HepG2 (cell line): ENCODE data around the gene TMEM39A. TPM values are rescaled to one million over a fixed set of nuclear protein-coding genes. Genes with fewer than 3 reads are reported as not detected.

Source experiments
- HOXA5 ChIP-seq: sonication (generic); formaldehyde crosslinking; IDR thresholded peaks from 2 replicates; pipeline ENCODE4 v1.4.0; 2020; ENCODE audit warnings: missing genetic modification reagents
- NBN ChIP-seq: fragments of 450-650 bp; conservative IDR thresholded peaks from 2 replicates; pipeline ENCODE4 v1.6.1; 2017
- RBM22 ChIP-seq: fragments of 200-400 bp; formaldehyde crosslinking; optimal IDR thresholded peaks from 2 replicates; pipeline ENCODE3; 2017; ENCODE audit warnings: mild to moderate bottlenecking, low read length, moderate library complexity
- SRSF9 ChIP-seq: fragments of 200-400 bp; formaldehyde crosslinking; IDR thresholded peaks from 2 replicates; pipeline ENCODE4 v1.6.1; 2018; ENCODE audit warnings: borderline replicate concordance, mild to moderate bottlenecking, low read depth, low read length; ENCODE audit not compliant: insufficient read depth, poor library complexity, severe bottlenecking
- TBX2 ChIP-seq: sonication (generic); formaldehyde crosslinking; IDR thresholded peaks from 2 replicates; pipeline ENCODE4 v1.5.0; 2020; ENCODE audit warnings: missing genetic modification reagents, mild to moderate bottlenecking, borderline replicate concordance
- ZFP82 ChIP-seq: sonication (generic); formaldehyde crosslinking; IDR thresholded peaks from 2 replicates; pipeline ENCODE4 v1.5.1; 2020; ENCODE audit warnings: mild to moderate bottlenecking, missing genetic modification reagents, borderline replicate concordance
- ZNF510 ChIP-seq: sonication (generic); formaldehyde crosslinking; IDR thresholded peaks from 2 replicates; pipeline ENCODE4 v1.4.0; 2020; ENCODE audit warnings: low read depth, mild to moderate bottlenecking, missing genetic modification reagents
- ZNF777 ChIP-seq: sonication (generic); formaldehyde crosslinking; IDR thresholded peaks from 2 replicates; pipeline ENCODE4 v1.4.0; 2020; ENCODE audit warnings: missing genetic modification reagents
- polyA plus RNA-seq, 8 experiments: library from polyadenylated mRNA; depleted of rRNA in 3 of 8; stranded (reverse) in 7 of 8; unstranded in 1 of 8; fragments of >200 nt; fragmentation: Illumina TruSeq in 4 of 8; extraction: Trizol in 4 of 8; gene quantifications; 2 replicates each; pipeline versions ENCODE4 v1.2.1 to v1.2.3, GENCODE V29; 2011 to 2016; ENCODE audit warnings: low read depth in 4 of 8, missing spikeins in 1 of 8, mixed read lengths in 1 of 8; ENCODE audit not compliant: insufficient read depth in 1 of 8
- total RNA-seq, 5 experiments: library from RNA; depleted of rRNA; stranded (reverse); fragments of >200 nt; fragmentation: Illumina TruSeq; extraction: Trizol; gene quantifications; 2 replicates each; pipeline ENCODE4 v1.2.3, GENCODE V29; 2016; ENCODE audit warnings: low read depth in 1 of 5
- TF ChIP-seq, protein P1 (sequence below): sonication (generic); formaldehyde crosslinking; IDR thresholded peaks from 2 replicates; pipeline ENCODE4 v1.4.0; 2020; ENCODE audit warnings: missing genetic modification reagents
- TF ChIP-seq, protein P2 (sequence below): IDR thresholded peaks from 2 replicates; pipeline ENCODE4 v1.6.1; 2016; ENCODE audit warnings: low read depth, missing genetic modification reagents, missing compliant biosample characterization
- TF ChIP-seq, protein P3 (sequence below): sonication (generic); formaldehyde crosslinking; IDR thresholded peaks from 2 replicates; pipeline ENCODE4 v1.4.0; 2020; ENCODE audit warnings: low read depth, mild to moderate bottlenecking, missing genetic modification reagents
- TF ChIP-seq, protein P4 (sequence below): sonication (generic); formaldehyde crosslinking; IDR thresholded peaks from 2 replicates; pipeline ENCODE4 v1.5.0; 2020; ENCODE audit warnings: mild to moderate bottlenecking, missing genetic modification reagents

Gene TMEM39A
- total and polyA plus RNA-seq, 2 of the 13 experiments (the other 11 are each of a cell fraction or from before 2014, with no cell fraction given), result 55.8 to 64.9 TPM

DNA sequence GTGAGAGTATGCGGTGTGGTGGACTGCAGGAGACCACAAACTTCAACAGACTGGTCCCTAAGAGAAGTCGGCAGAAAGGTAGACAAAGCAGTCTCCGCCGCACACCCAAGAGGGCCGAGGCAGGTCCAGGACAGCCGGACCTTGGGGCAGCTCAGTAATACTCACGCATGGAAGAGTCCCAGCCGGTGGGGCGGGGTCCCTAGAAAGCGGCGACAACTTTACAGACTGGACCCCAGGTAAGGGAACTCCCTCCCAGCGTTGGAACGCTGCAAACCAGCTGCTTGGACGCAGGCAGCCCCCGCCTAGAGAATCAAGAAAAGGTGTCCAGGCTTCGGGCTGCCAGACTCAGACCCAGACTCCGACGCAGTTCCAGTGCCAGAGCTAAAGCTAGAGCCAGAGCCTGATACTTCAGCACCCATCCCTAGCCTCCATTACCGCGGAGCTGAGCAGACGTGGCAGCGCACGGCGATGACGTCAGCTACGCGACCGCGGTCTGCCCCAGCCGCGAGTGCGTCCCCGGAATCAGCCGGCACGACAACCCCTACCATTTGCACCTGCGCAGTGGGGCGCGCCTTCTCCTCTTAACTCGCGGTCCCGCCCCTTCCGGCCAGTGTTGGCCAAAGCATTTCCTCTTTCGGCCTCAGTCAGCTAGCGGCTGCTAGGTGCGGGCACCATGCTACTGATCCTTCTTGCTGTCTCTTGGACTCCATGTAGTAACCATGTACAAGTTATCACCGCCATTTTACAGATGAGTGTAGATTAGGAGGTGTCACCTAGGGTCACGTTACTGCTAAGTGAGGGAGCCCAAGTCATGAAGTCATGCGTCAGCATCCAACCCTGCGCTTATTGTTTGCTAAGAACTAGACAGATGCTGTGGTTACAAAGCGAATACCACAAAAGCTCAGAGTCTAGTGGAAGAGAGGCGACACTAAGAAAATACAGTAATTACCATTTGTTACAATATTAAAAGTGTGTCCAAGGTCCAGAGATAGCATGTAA lies at the start of gene TMEM39A (continued):
- TF ChIP-seq, protein P1, sequence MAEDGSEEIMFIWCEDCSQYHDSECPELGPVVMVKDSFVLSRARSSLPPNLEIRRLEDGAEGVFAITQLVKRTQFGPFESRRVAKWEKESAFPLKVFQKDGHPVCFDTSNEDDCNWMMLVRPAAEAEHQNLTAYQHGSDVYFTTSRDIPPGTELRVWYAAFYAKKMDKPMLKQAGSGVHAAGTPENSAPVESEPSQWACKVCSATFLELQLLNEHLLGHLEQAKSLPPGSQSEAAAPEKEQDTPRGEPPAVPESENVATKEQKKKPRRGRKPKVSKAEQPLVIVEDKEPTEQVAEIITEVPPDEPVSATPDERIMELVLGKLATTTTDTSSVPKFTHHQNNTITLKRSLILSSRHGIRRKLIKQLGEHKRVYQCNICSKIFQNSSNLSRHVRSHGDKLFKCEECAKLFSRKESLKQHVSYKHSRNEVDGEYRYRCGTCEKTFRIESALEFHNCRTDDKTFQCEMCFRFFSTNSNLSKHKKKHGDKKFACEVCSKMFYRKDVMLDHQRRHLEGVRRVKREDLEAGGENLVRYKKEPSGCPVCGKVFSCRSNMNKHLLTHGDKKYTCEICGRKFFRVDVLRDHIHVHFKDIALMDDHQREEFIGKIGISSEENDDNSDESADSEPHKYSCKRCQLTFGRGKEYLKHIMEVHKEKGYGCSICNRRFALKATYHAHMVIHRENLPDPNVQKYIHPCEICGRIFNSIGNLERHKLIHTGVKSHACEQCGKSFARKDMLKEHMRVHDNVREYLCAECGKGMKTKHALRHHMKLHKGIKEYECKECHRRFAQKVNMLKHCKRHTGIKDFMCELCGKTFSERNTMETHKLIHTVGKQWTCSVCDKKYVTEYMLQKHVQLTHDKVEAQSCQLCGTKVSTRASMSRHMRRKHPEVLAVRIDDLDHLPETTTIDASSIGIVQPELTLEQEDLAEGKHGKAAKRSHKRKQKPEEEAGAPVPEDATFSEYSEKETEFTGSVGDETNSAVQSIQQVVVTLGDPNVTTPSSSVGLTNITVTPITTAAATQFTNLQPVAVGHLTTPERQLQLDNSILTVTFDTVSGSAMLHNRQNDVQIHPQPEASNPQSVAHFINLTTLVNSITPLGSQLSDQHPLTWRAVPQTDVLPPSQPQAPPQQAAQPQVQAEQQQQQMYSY (CRISPR knock-in tag), result no peak
- no peak for TF ChIP-seq NBN
- TF ChIP-seq, protein P2, sequence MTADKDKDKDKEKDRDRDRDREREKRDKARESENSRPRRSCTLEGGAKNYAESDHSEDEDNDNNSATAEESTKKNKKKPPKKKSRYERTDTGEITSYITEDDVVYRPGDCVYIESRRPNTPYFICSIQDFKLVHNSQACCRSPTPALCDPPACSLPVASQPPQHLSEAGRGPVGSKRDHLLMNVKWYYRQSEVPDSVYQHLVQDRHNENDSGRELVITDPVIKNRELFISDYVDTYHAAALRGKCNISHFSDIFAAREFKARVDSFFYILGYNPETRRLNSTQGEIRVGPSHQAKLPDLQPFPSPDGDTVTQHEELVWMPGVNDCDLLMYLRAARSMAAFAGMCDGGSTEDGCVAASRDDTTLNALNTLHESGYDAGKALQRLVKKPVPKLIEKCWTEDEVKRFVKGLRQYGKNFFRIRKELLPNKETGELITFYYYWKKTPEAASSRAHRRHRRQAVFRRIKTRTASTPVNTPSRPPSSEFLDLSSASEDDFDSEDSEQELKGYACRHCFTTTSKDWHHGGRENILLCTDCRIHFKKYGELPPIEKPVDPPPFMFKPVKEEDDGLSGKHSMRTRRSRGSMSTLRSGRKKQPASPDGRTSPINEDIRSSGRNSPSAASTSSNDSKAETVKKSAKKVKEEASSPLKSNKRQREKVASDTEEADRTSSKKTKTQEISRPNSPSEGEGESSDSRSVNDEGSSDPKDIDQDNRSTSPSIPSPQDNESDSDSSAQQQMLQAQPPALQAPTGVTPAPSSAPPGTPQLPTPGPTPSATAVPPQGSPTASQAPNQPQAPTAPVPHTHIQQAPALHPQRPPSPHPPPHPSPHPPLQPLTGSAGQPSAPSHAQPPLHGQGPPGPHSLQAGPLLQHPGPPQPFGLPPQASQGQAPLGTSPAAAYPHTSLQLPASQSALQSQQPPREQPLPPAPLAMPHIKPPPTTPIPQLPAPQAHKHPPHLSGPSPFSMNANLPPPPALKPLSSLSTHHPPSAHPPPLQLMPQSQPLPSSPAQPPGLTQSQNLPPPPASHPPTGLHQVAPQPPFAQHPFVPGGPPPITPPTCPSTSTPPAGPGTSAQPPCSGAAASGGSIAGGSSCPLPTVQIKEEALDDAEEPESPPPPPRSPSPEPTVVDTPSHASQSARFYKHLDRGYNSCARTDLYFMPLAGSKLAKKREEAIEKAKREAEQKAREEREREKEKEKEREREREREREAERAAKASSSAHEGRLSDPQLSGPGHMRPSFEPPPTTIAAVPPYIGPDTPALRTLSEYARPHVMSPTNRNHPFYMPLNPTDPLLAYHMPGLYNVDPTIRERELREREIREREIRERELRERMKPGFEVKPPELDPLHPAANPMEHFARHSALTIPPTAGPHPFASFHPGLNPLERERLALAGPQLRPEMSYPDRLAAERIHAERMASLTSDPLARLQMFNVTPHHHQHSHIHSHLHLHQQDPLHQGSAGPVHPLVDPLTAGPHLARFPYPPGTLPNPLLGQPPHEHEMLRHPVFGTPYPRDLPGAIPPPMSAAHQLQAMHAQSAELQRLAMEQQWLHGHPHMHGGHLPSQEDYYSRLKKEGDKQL, result no peak
- TF ChIP-seq, protein P3, sequence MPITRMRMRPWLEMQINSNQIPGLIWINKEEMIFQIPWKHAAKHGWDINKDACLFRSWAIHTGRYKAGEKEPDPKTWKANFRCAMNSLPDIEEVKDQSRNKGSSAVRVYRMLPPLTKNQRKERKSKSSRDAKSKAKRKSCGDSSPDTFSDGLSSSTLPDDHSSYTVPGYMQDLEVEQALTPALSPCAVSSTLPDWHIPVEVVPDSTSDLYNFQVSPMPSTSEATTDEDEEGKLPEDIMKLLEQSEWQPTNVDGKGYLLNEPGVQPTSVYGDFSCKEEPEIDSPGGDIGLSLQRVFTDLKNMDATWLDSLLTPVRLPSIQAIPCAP (CRISPR knock-in tag), result no peak
- no peak for TF ChIP-seq RBM22
- TF ChIP-seq ZNF777 (CRISPR knock-in tag), result no peak
- TF ChIP-seq, protein P4, sequence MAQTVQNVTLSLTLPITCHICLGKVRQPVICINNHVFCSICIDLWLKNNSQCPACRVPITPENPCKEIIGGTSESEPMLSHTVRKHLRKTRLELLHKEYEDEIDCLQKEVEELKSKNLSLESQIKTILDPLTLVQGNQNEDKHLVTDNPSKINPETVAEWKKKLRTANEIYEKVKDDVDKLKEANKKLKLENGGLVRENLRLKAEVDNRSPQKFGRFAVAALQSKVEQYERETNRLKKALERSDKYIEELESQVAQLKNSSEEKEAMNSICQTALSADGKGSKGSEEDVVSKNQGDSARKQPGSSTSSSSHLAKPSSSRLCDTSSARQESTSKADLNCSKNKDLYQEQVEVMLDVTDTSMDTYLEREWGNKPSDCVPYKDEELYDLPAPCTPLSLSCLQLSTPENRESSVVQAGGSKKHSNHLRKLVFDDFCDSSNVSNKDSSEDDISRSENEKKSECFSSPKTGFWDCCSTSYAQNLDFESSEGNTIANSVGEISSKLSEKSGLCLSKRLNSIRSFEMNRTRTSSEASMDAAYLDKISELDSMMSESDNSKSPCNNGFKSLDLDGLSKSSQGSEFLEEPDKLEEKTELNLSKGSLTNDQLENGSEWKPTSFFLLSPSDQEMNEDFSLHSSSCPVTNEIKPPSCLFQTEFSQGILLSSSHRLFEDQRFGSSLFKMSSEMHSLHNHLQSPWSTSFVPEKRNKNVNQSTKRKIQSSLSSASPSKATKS (CRISPR knock-in tag), result 0 out of 2 replicates have a peak, but pooled peaks have one; percentile 52
- TF ChIP-seq ZNF510, result 0 out of 2 replicates have a peak, but pooled peaks have one; percentile 70
- peak; percentile 78 for TF ChIP-seq HOXA5
- peak; percentile 87 for TF ChIP-seq TBX2
- no peak for TF ChIP-seq ZFP82 (CRISPR knock-in tag)
- TF ChIP-seq SRSF9, result no peak
